LoVo (cell line): Measurements from ENCODE around the gene ARRDC5.
"Not testable (repeated sequence)": the region's sequence is repeated elsewhere in the genome, so short reads cannot be mapped to it uniquely, and the experiment has no call there.

ENCODE experiments used
- DNase-seq: peaks from one replicate; pipeline ENCODE4 v3.0.0-alpha.2; 2016; ENCODE audit warnings: low spot score

ARRDC5 gene

DNA sequence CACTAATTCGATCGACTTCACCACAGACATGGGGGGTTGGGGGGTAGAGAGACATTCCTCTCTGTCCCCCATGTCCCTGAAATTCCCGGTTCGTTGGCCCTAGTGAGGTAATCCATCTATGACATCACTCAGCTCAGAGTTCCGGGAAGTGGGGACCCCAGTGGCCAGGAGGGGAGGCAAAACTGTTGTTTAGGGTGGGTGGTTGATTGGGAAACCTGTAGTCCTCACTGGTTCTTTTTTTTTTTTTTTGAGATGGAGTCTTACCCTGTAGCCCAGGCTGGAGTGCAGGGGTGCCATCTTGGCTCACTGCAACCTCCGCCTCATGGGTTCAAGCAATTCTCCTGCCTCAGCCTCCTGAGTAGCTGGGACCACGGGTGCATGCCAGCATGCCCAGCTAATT lies at the start of gene ARRDC5:
Gene ARRDC5 (minus strand): TSS at position 101 of the 400 bp plus-strand sequence. CDS start 71 bp downstream, at position 30.
- no peak for DNase-seq

DNA sequence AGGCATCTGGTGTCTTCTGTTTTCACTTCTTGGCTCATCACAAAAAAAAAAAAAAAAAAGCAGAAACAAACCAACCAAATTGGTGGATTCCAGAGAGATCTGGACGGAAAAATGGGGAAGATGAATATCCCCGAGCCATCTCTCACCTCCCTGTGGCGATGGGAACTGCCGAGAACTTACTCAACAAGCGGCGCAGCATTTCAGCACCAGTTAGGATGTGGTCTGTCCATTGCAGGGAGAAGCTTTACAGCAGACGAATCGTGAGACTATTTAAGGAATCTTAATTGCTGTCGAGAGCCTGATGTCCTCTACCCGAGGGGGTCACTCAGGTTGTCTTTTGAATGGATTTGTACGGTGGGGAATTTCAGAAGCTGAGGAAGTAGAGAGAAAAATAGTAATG lies 49.0 kb upstream of the ARRDC5 start:
- no peak for DNase-seq

DNA sequence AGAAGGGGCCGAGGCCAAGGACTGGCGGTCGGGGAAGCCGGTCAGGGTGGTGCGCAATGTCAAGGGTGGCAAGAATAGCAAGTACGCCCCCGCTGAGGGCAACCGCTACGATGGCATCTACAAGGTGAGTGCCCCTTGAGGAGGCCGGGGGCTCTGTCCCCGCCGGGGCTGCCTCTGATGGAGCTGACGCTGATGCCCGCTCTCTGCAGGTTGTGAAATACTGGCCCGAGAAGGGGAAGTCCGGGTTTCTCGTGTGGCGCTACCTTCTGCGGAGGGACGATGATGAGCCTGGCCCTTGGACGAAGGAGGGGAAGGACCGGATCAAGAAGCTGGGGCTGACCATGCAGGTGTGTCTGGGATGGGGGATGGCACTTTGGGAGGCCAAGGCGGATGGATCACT lies 48.0 kb upstream of the ARRDC5 start:
- DNase-seq: not testable (repeated sequence)

DNA sequence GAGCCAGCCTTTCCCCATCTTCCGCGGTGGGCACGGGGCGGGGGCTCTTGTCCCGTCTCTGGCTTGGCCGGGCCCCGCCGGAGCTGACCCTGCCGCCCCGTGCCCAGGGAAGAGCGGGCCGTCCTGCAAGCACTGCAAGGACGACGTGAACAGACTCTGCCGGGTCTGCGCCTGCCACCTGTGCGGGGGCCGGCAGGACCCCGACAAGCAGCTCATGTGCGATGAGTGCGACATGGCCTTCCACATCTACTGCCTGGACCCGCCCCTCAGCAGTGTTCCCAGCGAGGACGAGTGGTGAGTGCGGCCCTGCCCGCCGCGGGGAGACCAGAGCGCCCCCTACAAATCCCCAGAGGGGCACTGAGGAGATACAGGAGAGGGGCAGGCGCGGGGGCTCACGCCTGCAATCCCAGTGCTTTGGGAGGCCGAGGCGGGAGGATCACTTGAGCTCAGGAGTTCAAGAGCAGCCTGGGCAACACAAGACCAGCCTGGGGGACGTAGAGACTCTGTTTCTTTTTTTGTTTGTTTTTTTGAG lies 39.0 kb upstream of the ARRDC5 start:
- not testable (repeated sequence) for DNase-seq

DNA sequence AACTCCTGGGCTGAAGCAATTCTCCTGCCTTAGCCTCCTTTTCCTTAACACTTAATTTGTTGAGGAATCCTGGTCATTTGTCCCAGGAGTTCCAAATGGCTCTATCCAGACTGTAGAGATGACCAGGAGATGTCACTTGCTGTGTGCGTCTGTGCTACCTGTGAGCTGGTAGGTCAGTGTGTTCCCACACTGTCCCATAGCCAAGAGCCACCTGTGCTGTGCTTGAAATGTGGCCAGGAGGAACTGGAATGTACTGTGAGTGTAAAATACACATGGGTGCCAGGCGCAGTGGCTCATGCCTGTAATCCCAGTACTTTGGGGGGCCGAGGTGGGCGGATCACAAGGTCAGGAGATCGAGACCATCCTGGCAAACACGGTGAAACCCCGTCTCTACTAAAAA lies 36.8 kb upstream of the ARRDC5 start:
- DNase-seq: no peak

DNA sequence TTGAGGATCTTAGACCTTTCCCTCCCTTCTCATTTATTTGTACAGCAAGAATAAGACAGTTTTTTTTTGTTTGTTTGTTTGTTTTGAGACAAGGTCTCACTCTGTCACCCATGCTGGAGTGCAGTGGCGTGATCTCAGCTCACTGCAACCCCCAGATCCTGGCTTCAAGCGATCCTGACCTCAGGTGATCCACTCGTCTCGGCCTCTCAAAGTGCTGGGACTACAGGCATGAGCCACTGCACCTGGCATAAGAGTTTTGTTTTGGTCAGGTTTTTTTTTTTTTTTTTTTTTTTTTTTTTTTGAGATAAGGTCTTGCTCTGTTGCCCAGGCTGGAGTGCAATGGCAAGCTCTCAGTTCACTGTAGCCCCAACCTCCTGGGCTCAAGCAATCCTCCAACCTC lies 35.8 kb upstream of the ARRDC5 start:
- DNase-seq: not testable (repeated sequence)

DNA sequence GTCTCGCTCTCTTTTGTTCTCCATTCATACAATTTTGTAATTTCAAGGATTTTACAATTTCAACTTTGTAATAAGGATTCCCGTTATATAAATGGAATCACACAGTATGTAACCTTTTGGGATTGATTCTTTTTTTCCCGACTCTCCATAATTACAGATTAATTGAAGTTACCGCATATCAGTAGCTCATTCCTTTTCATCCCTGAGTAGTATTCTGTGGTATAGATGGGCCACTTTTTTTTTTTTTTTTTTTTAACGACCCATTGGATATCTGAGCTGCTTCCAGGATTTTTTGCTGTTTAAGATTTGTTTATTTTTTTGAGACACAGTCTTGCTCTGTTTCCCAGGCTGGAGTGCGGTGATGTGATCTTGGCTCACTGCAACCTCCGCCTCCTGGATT lies 34.4 kb upstream of the ARRDC5 start:
- DNase-seq: no peak

DNA sequence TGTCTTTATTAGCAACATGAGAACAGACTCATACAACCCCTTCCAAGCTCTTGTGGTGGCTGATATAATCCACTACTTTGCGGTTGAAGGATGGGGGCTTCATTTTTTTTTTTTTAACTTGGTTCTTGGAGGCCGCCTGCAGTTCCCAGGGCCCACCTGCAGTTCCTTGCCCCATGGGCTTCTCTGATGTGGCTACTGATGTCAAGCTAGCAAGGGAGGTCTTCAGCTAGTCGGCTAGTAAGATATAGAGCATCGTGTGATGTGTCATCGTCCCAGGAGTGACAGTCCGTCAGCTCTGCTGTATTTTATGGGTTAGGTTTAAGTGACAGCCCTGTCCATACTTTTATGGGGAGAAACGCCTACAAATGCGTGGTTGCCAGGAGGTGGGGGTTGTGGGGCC lies 32.7 kb upstream of the ARRDC5 start:
- DNase-seq: no peak

DNA sequence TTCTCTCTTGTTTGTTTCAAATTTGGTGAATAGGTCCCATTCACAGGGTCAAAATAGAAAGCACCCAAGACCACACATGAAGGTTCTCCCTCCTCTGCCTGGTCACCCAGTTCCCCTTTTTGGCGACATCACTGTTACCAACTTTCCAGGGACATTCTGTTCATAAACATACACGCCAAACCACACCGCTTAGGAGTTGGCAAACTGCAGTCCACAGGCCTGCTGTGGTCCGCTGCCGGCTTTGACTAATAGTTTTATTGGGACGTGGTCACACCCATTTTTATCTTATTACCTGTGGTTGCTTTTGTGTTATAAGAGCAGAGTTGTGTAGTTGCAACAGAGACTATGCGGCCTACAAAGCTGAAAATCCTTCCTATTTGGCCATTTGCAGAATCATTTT lies 30.8 kb upstream of the ARRDC5 start:
- peak; percentile 13 for DNase-seq

DNA sequence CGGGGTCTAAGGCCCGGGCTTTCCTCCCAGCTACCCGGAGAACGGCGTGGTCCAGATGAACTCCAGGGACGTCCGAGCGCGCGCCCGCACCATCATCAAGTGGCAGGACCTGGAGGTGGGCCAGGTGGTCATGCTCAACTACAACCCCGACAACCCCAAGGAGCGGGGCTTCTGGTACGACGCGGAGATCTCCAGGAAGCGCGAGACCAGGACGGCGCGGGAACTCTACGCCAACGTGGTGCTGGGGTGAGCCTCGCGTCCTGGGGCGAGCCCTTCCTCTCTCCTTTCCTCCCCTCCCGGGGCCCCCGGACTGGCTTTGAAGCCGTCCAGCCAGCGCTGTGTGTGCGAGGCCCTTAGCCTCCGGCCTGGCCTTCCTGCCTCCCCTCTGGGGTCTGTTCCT lies 30.0 kb upstream of the ARRDC5 start:
- no peak for DNase-seq

DNA sequence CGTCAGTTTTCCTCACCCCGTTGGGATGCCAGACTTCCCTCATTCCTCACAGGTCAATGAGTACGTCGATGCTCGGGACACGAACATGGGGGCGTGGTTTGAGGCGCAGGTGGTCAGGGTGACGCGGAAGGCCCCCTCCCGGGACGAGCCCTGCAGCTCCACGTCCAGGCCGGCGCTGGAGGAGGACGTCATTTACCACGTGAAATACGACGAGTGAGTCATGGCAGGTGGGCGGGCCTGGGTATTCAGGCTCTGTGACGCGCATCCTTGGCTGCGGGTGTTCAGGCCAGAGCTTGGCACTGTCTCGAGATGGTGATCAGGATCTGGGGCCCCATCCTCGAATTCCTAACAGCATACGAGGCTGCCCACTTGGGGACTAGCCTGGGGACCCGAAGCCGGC lies 28.0 kb upstream of the ARRDC5 start:
- no peak for DNase-seq

DNA sequence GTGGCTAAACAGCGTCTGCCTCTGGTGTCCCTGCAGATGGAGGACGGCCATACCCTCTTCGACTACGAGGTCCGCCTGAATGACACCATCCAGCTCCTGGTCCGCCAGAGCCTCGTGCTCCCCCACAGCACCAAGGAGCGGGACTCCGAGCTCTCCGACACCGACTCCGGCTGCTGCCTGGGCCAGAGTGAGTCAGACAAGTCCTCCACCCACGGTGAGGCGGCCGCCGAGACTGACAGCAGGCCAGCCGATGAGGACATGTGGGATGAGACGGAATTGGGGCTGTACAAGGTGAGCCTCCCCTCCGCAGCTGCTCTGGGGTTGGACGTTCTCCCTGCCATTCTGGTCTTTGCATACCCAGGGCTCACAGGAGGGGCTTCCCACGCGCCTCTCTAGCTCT lies 26.5 kb upstream of the ARRDC5 start:
- DNase-seq: no peak

DNA sequence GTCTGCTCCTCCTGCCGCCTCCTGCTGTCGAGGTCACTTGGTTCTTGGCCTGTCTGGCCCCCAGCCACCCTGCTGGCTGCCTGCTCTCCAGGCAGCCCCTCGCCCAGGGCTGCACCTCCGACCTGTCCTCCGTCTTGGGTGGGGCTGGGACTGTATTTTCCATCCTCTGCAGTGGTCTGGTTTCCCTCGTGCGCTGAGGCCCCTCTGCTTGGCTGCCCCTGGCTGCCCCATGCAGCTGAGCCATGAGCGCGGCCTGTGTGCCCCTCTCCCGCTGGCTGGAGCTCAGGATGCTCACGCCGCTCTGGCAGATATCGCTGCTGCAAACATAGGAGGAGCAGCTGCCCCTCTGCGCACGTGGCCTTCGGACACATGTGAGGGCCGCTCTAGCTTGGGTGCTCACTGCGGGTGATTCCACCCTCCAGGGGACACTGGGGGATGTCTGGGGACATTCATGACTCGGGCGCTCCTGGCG lies 20.6 kb upstream of the ARRDC5 start:
- DNase-seq: no peak

DNA sequence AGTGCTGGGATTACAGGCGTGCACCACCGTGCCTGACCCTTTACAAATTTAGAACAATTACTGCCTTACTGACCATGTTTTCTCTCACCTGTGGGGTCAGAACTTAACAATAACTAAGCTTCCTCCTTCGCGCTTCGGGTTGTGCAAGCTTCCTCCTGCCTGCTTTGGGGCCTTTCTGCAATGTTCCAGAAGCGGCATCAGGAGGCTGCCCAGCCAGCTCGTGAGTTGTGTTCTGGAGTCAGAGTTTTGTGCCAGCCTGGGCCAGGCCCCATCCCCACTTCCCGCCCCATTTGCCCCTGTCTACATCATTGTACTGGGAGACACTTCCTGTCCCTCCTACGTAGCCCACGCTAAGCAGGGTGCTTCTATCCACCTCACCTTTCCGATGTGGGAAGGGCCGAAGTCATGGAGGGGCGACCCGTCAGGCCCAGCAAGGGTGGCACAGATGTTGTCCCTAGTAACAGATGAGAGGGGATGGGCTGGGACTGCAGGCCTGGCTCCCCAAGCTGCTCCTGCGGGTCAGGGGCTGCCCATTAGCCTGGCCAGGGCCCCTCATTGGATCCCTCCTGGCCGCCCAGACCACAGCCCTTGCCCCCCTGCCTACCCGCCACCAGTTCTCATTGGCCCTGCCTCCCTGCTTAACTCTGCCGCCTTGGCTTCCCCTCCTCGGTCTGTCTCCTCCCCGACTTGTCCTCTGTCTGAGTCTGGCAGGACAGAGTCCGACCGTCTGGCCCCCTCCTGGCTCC lies 20.0 kb upstream of the ARRDC5 start:
- no peak for DNase-seq

DNA sequence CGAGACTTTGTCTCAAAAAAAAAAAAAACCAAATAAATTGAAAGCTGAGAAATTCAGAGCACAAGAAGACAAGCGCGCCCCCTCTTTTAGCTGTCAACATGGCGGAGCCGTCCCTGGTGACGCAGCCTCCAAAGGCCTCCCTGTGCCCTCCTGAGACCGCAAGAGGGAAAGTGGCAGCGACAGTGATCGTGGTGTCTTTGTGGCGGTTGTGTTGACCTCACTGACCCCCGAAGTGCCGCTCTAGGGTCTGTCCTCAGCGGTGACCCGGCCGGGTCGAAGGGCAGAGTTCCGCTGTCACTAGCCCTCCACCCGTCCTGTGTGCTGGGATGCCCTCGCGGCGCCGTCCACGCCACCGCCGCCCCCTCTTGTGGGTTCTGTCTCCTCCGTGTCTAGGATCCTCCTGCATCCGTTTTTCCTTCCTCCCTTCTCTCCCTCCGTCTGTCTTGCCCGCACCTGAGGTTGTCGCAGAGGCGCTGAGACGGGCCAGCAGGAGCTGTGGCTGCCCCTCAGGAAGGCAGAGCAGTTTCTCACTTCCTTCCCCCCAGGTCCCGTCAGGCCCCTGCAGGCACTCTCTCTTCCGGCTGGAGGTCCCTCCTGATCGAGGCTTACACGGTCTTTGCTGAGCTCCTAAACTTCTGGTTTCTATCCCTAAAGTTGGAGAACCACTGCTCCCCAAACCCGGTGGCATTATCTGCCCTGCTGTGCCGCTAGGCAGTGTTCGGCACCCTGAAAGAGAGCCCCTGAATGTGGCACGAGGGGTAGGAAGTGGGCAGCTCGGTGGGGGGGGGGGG lies 13.8 kb upstream of the ARRDC5 start:
- no peak for DNase-seq

DNA sequence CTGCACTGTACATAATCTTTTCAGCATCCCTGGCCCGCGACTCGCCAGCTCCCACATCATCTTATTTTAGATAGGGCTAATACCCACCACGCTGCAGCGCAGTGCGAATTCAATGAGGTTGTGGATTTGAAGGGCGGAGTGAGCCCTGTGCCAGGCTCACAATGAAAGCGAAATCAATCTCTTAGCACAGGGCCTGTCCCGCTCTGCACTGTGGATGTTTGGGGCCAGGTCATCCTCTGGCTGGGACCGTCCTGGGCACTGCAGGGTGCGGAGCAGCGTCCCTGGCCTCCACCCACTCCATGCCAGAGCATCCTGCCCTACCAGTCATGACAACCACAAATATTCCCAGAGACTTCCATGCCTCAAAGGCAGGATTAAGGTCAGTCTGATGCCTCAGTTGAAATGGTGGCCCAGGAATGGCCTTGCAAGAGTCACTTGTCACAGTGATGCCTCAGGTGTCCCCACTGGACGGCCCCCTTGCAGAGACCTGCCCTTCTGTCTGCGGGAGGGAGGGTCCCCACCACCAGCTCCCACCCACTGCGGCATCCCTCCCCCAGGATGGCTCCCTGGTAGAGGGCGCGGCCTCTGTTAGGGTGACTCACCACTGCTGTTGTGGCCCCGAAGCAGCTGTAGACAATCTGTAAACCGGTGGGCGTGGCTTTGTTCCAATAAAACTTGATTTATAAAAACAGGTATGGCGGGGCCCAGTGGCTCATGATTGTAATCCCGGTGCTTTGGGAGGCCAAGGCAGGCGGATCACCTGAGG lies 12.2 kb upstream of the ARRDC5 start:
- DNase-seq: peak; percentile 92

DNA sequence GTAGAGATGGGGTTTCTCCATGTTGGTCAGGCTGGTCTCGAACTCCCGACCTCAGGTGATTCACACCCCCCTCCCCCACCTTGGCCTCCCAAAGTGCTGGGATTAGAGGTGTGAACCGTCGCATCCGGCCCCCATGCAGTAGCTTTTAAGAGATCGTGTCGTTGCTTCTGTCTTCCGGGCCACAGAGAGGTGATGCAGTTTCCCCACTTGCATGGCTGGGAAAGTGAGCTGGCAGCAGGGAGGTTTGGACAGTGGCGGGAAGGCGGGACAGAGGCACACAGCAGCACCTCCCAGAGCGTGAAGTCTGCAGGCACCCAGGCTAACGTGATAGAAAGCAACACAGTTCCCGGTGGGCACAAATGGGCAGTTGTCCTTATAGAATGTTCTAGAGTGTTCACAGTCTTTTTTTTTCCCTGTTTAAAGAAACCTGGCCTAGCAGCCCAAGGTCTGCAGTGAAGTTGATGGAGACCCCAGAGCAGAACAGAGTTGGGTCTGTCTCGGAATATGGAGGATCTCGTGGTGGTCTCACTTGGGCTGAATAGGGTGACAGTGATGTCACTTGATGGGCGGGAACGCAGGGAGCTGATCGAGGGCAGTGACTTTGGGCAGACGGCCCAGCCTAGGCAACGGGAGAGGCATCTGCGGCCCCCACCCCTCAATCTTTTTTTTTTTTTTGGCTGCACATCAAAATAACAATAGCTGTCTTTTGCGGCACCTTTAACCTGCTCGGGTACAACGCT lies 11.5 kb upstream of the ARRDC5 start:
- no peak for DNase-seq

DNA sequence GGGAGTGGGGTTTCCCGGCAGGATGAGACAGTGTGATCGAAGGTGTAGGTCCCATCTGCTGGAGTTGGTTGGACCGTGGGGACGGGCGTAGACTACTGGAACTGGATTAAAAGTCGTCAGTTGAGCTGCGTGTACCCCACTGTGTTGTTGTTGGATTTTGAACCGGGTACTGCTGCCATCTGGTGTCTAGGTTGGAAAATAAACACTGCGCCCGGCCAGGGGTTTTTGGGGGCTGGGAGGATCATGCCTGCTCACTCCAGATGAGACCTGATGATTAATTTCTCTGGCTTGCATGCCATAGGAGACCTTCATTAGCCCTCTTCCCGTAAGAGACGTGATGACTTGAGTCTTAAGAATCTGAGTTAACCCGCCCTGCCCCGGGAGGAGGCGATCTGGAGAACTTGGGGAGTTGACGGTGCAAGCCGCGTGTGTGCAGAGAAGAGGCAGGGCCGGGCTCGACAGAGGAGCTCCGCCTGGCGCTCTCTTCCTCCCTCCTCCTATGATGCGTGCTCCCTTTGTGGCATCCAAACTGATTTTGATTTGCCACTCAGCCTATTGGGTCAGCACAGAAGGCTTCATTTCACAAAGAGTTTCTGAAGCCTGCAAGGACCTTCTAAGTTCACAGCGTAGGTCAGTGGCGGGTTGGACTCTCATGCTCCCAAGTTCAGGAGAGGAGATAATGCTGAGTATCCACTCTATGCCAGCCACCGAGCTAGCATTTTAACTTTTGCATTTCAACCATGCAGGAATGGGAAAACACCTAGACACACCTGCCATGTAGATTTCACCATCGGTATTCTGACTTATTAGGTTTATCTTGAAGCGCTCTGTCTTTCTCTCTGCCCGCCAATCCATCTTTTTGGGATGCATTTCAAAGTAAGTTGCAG lies 9.3 kb upstream of the ARRDC5 start:
- DNase-seq: peak; percentile 59

DNA sequence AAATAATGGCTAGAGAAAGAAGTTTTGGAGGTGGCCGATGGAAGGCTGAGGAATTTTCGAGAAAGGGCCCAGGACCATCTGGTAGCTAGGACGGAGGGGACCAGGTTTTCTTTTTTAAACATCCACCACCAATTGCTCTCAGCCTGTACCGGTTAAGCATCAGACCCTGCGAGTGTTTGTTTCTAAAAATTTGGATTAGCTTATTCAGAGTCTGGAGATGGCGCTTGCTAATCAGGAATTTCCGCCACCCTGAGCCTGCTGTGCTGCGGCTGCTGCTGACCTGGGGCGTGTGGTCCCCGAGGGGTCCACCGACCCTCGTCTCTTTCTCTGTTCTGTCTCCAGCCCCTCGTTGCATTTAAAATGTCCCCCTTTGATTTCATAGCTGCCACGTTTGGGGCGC lies 8.6 kb upstream of the ARRDC5 start:
- no peak for DNase-seq

DNA sequence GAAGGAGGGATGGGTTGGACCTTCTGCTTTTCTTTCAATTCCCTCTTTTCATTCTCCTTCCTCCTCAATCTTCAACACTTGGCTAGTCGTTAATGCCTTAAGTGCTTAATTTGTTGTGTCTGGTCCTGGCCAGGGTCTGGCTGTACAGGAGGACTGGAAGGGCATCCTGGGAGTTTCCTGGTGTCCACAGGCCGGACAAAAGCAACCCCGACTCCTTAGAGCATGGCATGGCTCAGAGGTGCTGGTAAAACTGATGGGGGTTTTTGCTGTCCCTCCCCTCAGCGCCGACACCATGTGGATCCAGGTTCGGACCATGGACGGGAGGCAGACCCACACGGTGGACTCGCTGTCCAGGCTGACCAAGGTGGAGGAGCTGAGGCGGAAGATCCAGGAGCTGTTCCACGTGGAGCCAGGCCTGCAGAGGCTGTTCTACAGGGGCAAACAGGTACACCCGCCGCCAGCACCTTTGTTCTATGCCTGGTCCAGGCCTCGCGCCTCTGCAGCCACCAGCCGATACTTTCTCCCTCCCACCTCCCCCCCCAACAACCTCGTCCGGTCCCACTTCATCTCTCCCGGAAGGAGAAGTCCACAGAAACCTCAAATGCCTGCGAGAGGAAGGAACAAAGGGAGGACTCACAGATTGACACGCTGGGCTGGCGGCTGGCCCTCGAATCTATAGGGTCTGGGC lies 8.0 kb upstream of the ARRDC5 start:
- DNase-seq: no peak
